GM12878 (cell line): ENCODE results near the gene FOXD3. TPM values are rescaled to one million over a fixed set of nuclear protein-coding genes. Genes with fewer than 3 reads are reported as not detected.

Source experiments
- ATAC-seq: fragments of 200-7000 bp; cut with Tn5 transposase; 3 replicates; pipeline ENCODE4 v1.9.1; 2020; ENCODE audit warnings: mild to moderate bottlenecking, moderate library complexity
- Bru-seq: library from RNA; stranded (reverse); fragments of 400-500 nt; gene quantifications from one replicate; lab custom pipeline; 2021; lab: Mats Ljungman, UMichigan
- BruChase-seq, 2 experiments: library from RNA; stranded (reverse); fragments of 400-500 nt; gene quantifications; one replicate each; lab custom pipeline; 2021; lab: Mats Ljungman, UMichigan
- BruUV-seq: library from RNA; stranded (reverse); fragments of 400-500 nt; replicated peaks from 2 replicates; lab custom pipeline; 2021; lab: Mats Ljungman, UMichigan
- CTCF ChIA-PET: fragments of 300-600 bp; sonication (Branson Sonifier 250); formaldehyde crosslinking; extraction: SDS; loops from one replicate; lab custom pipeline; 2021; ENCODE audit warnings: inconsistent platforms; lab: Yijun Ruan, JAX
- POLR2A ChIA-PET: fragments of 350-600 bp; formaldehyde crosslinking; extraction: SDS; loops from one replicate; lab custom pipeline; 2021; ENCODE audit warnings: inconsistent platforms; lab: Charles Lee
- RAD21 ChIA-PET: fragments of 300-600 bp; sonication (Branson Sonifier 250); formaldehyde crosslinking; loops from one replicate; lab custom pipeline; 2023; ENCODE audit warnings: antibody characterized with exemption; ENCODE audit not compliant: unreplicated experiment; lab: Charles Lee
- SMC1A ChIA-PET: fragments of 300-600 bp; sonication (Branson Sonifier 250); formaldehyde crosslinking; loops from one replicate; lab custom pipeline; 2023; ENCODE audit not compliant: unreplicated experiment, uncharacterized antibody; lab: Charles Lee
- DNase-seq: peaks from one replicate; pipeline ENCODE4 v3.0.0-alpha.2; 2011; ENCODE audit warnings: low read depth, low spot score
- FAIRE-seq: peaks from 3 replicates; lab custom pipeline; 2011; peaks lifted over from hg19 to GRCh38; lab: Jason Lieb, UNC
- H2AFZ ChIP-seq: 2 replicates; pipeline ENCODE4 v1.6.0; 2011; ENCODE audit warnings: low read depth, low read length, control low read depth; ENCODE audit not compliant: control insufficient read depth
- H3K27ac ChIP-seq: 2 replicates; pipeline ENCODE4 v1.5.1; 2011; ENCODE audit warnings: control low read depth; ENCODE audit not compliant: control insufficient read depth, insufficient read depth
- H3K27me3 ChIP-seq, 2 experiments: replicated peaks in 1 of 2; 2 replicates each; pipeline versions ENCODE4 v1.6.0 to v1.6.1; 2011; ENCODE audit warnings: low read length in 1 of 2; ENCODE audit not compliant: control insufficient read depth in 2 of 2, insufficient read depth in 2 of 2
- H3K36me3 ChIP-seq, 2 experiments: 2 replicates each; pipeline ENCODE4 v1.5.1; 2011; ENCODE audit warnings: low read length in 1 of 2; ENCODE audit not compliant: control insufficient read depth in 2 of 2, insufficient read depth in 2 of 2
- H3K4me1 ChIP-seq: 2 replicates; pipeline ENCODE4 v1.6.1; 2011; ENCODE audit warnings: mild to moderate bottlenecking, low read length, moderate library complexity, mixed read lengths; ENCODE audit not compliant: control insufficient read depth, insufficient read depth
- H3K4me2 ChIP-seq: 2 replicates; pipeline ENCODE4 v1.6.0; 2011; ENCODE audit warnings: control low read depth; ENCODE audit not compliant: control insufficient read depth, insufficient read depth
- H3K4me3 ChIP-seq: fragments of 200-600 bp; sonication (generic); 2 replicates; pipeline ENCODE4 v1.5.1; 2016
- H3K79me2 ChIP-seq: 2 replicates; pipeline ENCODE4 v1.6.0; 2011; ENCODE audit warnings: low read length; ENCODE audit not compliant: control insufficient read depth, insufficient read depth
- H3K9ac ChIP-seq: 2 replicates; pipeline ENCODE4 v1.8.0; 2011; ENCODE audit warnings: low read length, control low read depth, mixed read lengths; ENCODE audit not compliant: control insufficient read depth, insufficient read depth
- H3K9me3 ChIP-seq: replicated peaks from 3 replicates; pipeline ENCODE4 v1.5.1; 2011; ENCODE audit warnings: mild to moderate bottlenecking, low read length; ENCODE audit not compliant: control insufficient read depth, insufficient read depth
- H4K20me1 ChIP-seq: 2 replicates; pipeline ENCODE4 v1.6.0; 2011; ENCODE audit not compliant: control insufficient read depth, insufficient read depth
- ATF3 ChIP-seq: IDR thresholded peaks from 2 replicates; pipeline ENCODE4 v1.6.1; 2011; ENCODE audit warnings: low read depth, mild to moderate bottlenecking, low read length, moderate library complexity, borderline replicate concordance; ENCODE audit errors: extremely low read depth
- BHLHE40 ChIP-seq, 2 experiments: fragments of 450-650 bp in 1 of 2; IDR thresholded peaks; 2 replicates each; pipeline ENCODE4 v1.6.1; 2011 to 2017; ENCODE audit warnings: low read depth in 2 of 2, borderline replicate concordance in 1 of 2, improper control_type of control experiment in 1 of 2, low read length in 1 of 2, mild to moderate bottlenecking in 1 of 2
- CREB1 ChIP-seq: IDR thresholded peaks from 2 replicates; pipeline ENCODE4 v1.6.1; 2012; ENCODE audit warnings: low read depth, mild to moderate bottlenecking, inconsistent platforms
- GATAD2B ChIP-seq: fragments of 450-650 bp; conservative IDR thresholded peaks from 2 replicates; pipeline ENCODE4 v1.6.1; 2017; ENCODE audit warnings: low read depth, mild to moderate bottlenecking, moderate library complexity
- NBN ChIP-seq: fragments of 450-650 bp; IDR thresholded peaks from 2 replicates; pipeline ENCODE4 v1.6.1; 2016
- USF1 ChIP-seq: IDR thresholded peaks from 2 replicates; pipeline ENCODE4 v1.6.1; 2011; ENCODE audit warnings: borderline replicate concordance, low read depth, mild to moderate bottlenecking, moderate library complexity, mixed read lengths, low read length; ENCODE audit not compliant: insufficient read depth; ENCODE audit errors: extremely low read length
- USF2 ChIP-seq: IDR thresholded peaks from 2 replicates; pipeline ENCODE4 v1.6.1; 2011; ENCODE audit warnings: low read depth, low read length, improper control_type of control experiment, borderline replicate concordance
- WGBS: methylation state at CpG from one replicate; pipeline ENCODE4 v1.1.6; 2016; ENCODE audit warnings: low lambda C conversion rate; ENCODE audit not compliant: insufficient replicate concordance, insufficient coverage; ENCODE audit errors: missing lambda C conversion rate; 5-methylcytosine and 5-hydroxymethylcytosine counted together
- in situ Hi-C: fragments of 300-500 bp; cut with MboI; formaldehyde crosslinking; loops from 9 replicates; pipeline ENCODE4 v1.14.3; 2018; ENCODE audit warnings: mixed read lengths
- intact Hi-C: fragments of 100-400 bp; cut with micrococcal nuclease; formaldehyde crosslinking; loops from one replicate; pipeline ENCODE4 v1.14.2; 2022; ENCODE audit not compliant: unreplicated experiment
- long read RNA-seq, 2 experiments: library from polyadenylated mRNA; unstranded; transcript quantifications; one replicate each; pipeline ENCODE4 v2.0.0, GENCODE V29; 2019 to 2020
- polyA minus RNA-seq, 3 experiments: library from RNA; depleted of rRNA, polyadenylated mRNA; stranded (reverse); fragments of >200 nt; gene quantifications; 2 replicates each; pipeline ENCODE4 v1.2.3, GENCODE V29; 2011
- polyA plus RNA-seq, 11 experiments: library from polyadenylated mRNA; depleted of rRNA in 4 of 11; unstranded in 6 of 11; stranded (reverse) in 5 of 11; fragments of >200 nt; fragmentation: Nextera tagmentation in 4 of 11; fragmentation: Illumina TruSeq in 1 of 11; extraction: Ambion mirVana in 4 of 11; extraction: Trizol in 1 of 11; gene quantifications; 1 replicate in 1 of 11; 2 replicates in 10 of 11; pipeline versions ENCODE4 v1.2.1 to v1.2.3, GENCODE V29; 2011 to 2016; ENCODE audit warnings: inconsistent platforms in 2 of 11, missing spikeins in 2 of 11, low read depth in 1 of 11
- total RNA-seq, 4 experiments: library from RNA; depleted of rRNA in 3 of 4; stranded (reverse); fragments of >200 nt in 3 of 4; fragmentation: Illumina TruSeq in 1 of 4; extraction: Trizol in 1 of 4; gene quantifications; 2 replicates each; pipeline versions ENCODE4 v1.2.1 to v1.2.3, GENCODE V29; 2013 to 2021

Gene FOXD3
- not detected in 2 replicates for total RNA-seq (2013; cell fraction: nucleolus; rRNA removed)
- total RNA-seq (2014; rRNA removed) (not detected in 2 replicates), total RNA-seq (2014; rRNA removed; fragmentation: Illumina TruSeq; extraction: Trizol) (not detected in 2 replicates), total RNA-seq (2021) (not detected in 2 replicates), polyA plus RNA-seq (2011; rRNA removed) (not detected in 2 replicates), polyA plus RNA-seq (2014; fragmentation: Illumina TruSeq; extraction: Trizol) (not detected in 2 replicates), polyA plus RNA-seq (2014; fragmentation: Nextera tagmentation; extraction: Ambion mirVana) (not detected), polyA plus RNA-seq (2014; rRNA removed) (not detected in 2 replicates), polyA plus RNA-seq (2016; fragmentation: Nextera tagmentation; extraction: Ambion mirVana) (not detected), polyA minus RNA-seq (2011; rRNA and poly(A)+ RNA removed) (not detected in 2 replicates), Bru-seq, nascent RNA (not detected), BruChase-seq, experiment 1, labeled RNA remaining after a 6-hour chase (not detected), BruChase-seq, experiment 2, labeled RNA remaining after a 2-hour chase (not detected)
- polyA plus RNA-seq (2011; ENCODE audit: low read depth) = not detected
- polyA plus RNA-seq (2011; cell fraction: cytosol; rRNA removed) = not detected in 2 replicates
- polyA plus RNA-seq (2011; cell fraction: nucleus; rRNA removed) = not detected in 2 replicates
- not detected in 2 replicates for polyA plus RNA-seq (2012)
- polyA minus RNA-seq (2011; cell fraction: cytosol; rRNA and poly(A)+ RNA removed) = not detected in 2 replicates
- not detected in 2 replicates for polyA minus RNA-seq (2011; cell fraction: nucleus; rRNA and poly(A)+ RNA removed)
- long read RNA-seq, experiment 1 = 0 reads
- long read RNA-seq, experiment 2 = 0 reads

GRCh38 chr1:63322114-63322943, at the start of gene FOXD3:
FOXD3 (plus strand) TSS chr1:63322567; CDS start chr1:63323059, 492 bp downstream.
- H3K9me3 ChIP-seq = peaks cover 1% of the 10 kb centered on the region; the same call in 2 of the 3 replicates
- no peak within 1 kb of the TSS for H3K27ac ChIP-seq
- no peaks in the 10 kb centered on the region for H3K36me3 ChIP-seq
- H2AFZ ChIP-seq = peak within 1 kb of the TSS; percentile 87
- no peaks in the 10 kb centered on the region; the same call in 1 of the 2 replicates for H3K4me1 ChIP-seq
- in situ Hi-C loops = no loop called here
- intact Hi-C loops = no loop called here
- no peak for FAIRE-seq
- peak within 1 kb of the TSS; percentile 75 for H3K4me3 ChIP-seq
- H3K9ac ChIP-seq = peak within 1 kb of the TSS; percentile 44; the same call in 1 of the 2 replicates
- BruUV-seq = no TSS peak
- WGBS = 28% methylated on average over 46 of the region's 85 CpGs
- ChIA-PET POLR2A (no interaction called here), CTCF (no interaction called here), RAD21 (no interaction called here), SMC1A (no interaction called here)
- peak; percentile 48 for ATAC-seq
- TF ChIP-seq BHLHE40 (IDR thresholded peaks at IDR 0.05; ENCODE audit: borderline replicate concordance in 1 of 2, low read depth in 2 of 2, low read length in 1 of 2) (peak in 1 of 2 experiments; percentile 45; a peak in 2 of 4 replicates), USF1 (peak; percentile 79), NBN (no peak), ATF3 (0 out of 2 replicates have a peak, but pooled peaks have one; percentile 27), USF2 (peak; percentile 38), GATAD2B (no peak), CREB1 (peak; percentile 57; the same call in 1 of the 2 replicates)
- H4K20me1 ChIP-seq = no peaks in the 10 kb centered on the region
- no peaks in the 10 kb centered on the region for H3K79me2 ChIP-seq
- peak within 1 kb of the TSS; percentile 82 for H3K4me2 ChIP-seq
- peaks cover 11 to 61% of the 10 kb centered on the region in 2 experiments for H3K27me3 ChIP-seq
- DNase-seq = no peak
